Dermis microvascular lymphatic vessel endothelial cell (primary cell): ENCODE results near the gene RAB29. TPM values are rescaled to one million over a fixed set of nuclear protein-coding genes. Genes with fewer than 3 reads are reported as not detected.
"Not testable (repeated sequence)": the region's sequence is repeated elsewhere in the genome, so short reads cannot be mapped to it uniquely, and the experiment has no call there.

Experiments used
- DNase-seq, 2 donors: peaks; one replicate each; pipeline versions ENCODE4 v3.0.0 to v3.0.0-alpha.2; 2010; ENCODE audit warnings: low read depth in 2 of 2
- total RNA-seq: library from RNA; depleted of rRNA; stranded (reverse); fragments of >200 nt; gene quantifications from 2 replicates; pipeline ENCODE4 v1.2.1, GENCODE V29; 2014

RAB29 gene
- total RNA-seq, 1 donor from 2014 or later: 18.1 TPM

DNA sequence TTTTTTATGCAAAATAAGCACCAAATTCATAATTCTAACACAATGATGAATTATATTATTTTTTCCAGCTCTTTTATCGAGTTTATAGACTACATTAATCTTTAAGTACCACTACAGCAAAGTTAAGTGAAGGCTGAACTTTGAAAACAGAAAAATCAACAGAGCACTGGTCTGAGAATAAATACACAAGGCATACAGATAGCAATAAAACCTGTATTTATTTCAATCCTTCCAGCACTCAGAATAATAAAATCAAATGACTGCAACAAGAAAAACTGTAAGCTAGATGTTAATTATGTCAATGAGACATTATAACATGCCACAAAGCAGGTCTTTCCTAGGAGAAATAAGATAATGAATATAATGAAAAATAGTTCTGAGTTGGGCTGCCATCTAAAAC is 49.8 kb downstream of the RAB29 start:
- DNase-seq: no peak

DNA sequence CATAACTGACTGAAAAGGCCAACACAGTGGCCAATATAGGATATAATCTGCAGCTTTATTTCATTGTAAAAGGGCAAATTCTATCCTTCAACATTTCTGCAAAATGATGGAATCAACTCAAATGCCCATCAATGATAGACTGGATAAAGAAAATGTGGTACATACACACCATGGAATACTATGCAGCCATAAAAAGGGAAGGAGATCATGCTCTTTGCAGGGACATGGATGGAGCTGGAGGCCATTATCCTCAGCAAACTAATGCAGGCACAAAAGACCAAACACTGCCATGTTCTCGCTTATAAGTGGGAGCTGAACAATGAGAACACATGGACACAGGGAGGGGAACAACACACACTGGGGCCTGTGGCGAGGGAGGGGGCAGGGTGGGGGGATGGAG is 54.5 kb downstream of the RAB29 start:
- not testable (repeated sequence) for DNase-seq

DNA sequence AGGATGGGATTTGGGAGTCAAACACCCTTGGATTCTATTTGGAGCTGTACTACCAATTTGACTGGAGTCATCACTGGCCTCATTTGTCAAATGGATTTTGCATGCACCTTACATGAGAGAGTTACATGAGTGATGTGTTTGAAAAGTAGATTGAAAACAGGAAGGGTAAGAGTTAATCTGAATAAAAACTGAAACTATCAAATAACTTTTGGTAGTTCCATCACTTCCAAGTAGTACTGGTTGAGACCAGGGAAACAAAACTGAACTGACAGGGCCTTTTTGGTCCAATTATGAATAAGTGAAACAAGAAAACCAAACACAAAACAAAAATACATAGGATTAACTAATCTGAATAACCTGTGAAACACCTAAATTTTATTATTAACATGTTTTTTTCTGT is 55.5 kb downstream of the RAB29 start:
- no peak for DNase-seq

DNA sequence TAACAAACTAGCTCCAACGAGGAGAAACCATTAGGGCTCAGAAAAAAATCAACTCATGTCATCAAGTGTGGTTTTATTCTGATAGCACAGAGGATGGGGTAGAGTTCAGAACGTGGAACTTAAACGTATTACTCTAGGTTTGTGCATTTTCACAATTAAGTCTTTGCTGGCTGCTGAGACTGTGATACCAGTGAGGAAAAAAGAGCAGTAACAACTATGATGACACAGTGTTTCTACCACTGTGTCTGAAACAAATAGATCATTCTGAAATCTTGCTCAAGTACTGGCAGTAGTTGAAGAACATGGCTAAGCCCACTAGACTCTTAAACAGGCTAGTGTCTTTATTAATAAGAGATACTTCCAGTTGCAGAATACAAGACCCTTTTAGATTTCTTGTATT is 56.3 kb downstream of the RAB29 start:
- no peak for DNase-seq

Other genes starting within 250 kb of the RAB29 start
- gene ELK4, start 143.5 kb downstream of the RAB29 start, total RNA-seq: 33.4 and 44.0 TPM in 2 replicates
- gene SLC45A3, start 95.0 kb downstream of the RAB29 start, total RNA-seq: 14.8 and 53.0 TPM in 2 replicates
- 85.8 and 128 TPM in 2 replicates for gene NUCKS1, start 25.3 kb downstream of the RAB29 start, total RNA-seq
- 8.1 and 12.3 TPM in 2 replicates for gene SLC41A1, start 37.7 kb upstream of the RAB29 start, total RNA-seq
- under 0.01 and 0.25 TPM in 2 replicates for gene PM20D1, start 74.7 kb upstream of the RAB29 start, total RNA-seq
- not detected in 2 replicates for gene SLC26A9, start 168.0 kb upstream of the RAB29 start, total RNA-seq
- under 0.01 TPM in 1 of 2 replicates, not detected in the other for gene RAB7B, start 227.9 kb upstream of the RAB29 start, total RNA-seq
- not detected in 2 replicates for gene CTSE, start 248.4 kb upstream of the RAB29 start, total RNA-seq